Measurements from ENCODE around the gene ANTXR1. TPM values are rescaled to one million over a fixed set of nuclear protein-coding genes. Genes with fewer than 3 reads are reported as not detected.

Gene ANTXR1
- total RNA-seq, 1 donor from 2014 or later = 38.1 TPM

DNA sequence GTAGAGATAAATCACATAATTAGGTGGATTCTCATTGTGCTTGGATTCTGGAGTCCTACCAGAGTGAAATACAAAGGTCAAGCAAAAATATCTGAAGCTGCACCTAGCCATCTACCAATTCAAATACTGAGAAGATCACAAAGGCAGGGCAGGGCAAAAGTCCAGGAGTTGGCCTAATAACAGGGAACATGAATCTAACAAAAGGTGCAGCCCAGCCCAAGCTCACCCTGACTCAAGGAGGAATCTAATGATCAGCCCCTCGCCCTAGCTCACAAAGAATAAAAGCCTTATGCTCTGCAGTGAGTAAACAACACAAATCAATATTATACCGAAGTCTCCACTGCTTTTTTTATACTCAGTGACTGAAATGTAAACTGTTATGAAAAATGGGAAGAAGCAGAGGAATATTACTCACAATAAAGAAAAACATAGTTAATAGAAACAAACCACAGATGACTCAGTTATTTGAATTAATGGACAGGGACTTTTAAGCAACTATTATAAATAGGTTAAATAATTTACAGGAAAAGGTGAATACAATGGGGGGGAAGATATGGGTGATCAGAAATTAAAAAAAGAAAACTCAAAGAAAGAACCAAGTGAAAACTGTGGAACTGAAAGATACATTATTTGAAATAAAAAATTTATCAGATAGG is 49.5 kb downstream of the ANTXR1 start:
- intact Hi-C loops (cut with DNase I) = no loop called here
- no peak for DNase-seq (ENCODE audit: low spot score)

DNA sequence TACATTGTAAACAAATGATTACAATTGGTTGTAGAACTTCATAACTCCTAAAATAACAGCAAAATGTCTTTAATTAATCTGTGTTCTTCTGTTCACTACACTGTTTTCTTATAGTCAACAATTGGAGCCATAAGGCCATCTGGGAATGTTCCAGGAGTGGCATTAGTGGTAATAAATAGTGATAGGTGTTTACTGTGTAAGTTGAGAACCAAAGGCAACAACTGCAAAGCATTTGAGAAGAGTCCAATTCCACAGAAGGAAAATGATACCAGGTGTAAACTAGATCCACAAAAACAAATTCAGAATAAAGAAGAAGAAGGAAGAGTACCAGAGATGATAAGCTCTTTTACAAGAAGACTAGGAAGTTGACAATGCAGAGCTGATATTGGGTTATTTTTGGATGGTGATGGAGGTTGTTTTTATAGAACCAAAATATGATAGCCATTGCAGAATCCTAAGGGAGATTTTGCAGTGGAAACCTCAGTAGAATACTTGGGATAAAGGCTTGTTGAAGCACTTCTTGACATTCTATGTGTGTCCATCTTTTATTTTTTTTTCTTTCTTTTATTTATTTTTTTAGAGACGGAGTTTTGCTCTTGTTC is 52.9 kb downstream of the ANTXR1 start:
- intact Hi-C loops (cut with DNase I) = no loop called here
- DNase-seq (ENCODE audit: low spot score) = no peak

- intact Hi-C loops (cut with DNase I) = no loop called here
- no peak for DNase-seq (ENCODE audit: low spot score)
These were observed 54.1 kb downstream of the ANTXR1 start for GRCh38 chr2:69067026-69067630.

- intact Hi-C loops (cut with DNase I) = no loop called here
- no peak for DNase-seq (ENCODE audit: low spot score)
These were observed 54.9 kb downstream of the ANTXR1 start for GRCh38 chr2:69067866-69068265.

- no peak for DNase-seq (ENCODE audit: low spot score)
- intact Hi-C loops (cut with DNase I) = no loop called here
These were observed 58.0 kb downstream of the ANTXR1 start for GRCh38 chr2:69070969-69071368.

- intact Hi-C loops (cut with DNase I) = no loop called here
- no peak for DNase-seq (ENCODE audit: low spot score)
These were observed 61.1 kb downstream of the ANTXR1 start for GRCh38 chr2:69073928-69074570.

DNA sequence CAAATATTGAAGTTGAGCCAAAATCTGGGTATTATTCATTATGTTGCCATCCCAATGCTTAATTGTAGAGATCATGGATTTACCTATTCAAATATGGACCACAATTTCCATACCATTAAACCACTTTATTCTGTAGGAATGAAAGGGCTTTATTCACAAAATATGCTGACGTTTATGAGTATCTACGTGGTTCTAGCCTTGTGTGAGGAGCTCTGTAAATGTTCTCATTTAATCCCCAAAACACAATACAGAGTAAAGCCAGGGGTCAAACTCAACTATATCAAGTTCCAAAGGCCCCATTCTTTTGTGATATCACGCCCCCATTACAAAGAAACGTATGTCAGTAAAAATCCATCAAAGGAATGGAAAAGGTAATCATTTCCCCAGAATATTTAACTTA is 61.9 kb downstream of the ANTXR1 start:
- DNase-seq (ENCODE audit: low spot score) = no peak
- intact Hi-C loops (cut with DNase I) = no loop called here

- DNase-seq (ENCODE audit: low spot score) = no peak
- intact Hi-C loops (cut with DNase I) = no loop called here
These were observed 62.5 kb downstream of the ANTXR1 start for GRCh38 chr2:69075486-69075885.

DNA sequence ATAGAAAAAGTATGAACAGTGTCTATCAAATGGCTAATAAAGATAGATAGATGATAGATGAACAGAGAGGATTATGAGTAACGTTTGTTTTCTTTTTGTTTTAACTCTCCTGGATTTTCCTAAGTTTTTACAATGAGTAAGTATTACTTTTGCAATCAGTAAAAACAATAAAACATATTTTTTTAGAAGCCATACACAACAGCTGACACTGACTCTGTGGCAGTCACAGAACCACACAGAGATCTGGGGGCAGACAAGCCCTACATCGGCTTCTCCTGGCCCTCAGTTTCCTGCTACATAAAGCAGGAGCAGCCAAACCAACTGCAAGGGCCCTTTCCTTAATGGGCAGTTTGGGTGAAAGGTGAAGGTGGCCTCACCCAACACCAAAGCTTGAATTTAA is 63.6 kb downstream of the ANTXR1 start:
- intact Hi-C loops (cut with DNase I) = no loop called here
- no peak for DNase-seq (ENCODE audit: low spot score)

DNA sequence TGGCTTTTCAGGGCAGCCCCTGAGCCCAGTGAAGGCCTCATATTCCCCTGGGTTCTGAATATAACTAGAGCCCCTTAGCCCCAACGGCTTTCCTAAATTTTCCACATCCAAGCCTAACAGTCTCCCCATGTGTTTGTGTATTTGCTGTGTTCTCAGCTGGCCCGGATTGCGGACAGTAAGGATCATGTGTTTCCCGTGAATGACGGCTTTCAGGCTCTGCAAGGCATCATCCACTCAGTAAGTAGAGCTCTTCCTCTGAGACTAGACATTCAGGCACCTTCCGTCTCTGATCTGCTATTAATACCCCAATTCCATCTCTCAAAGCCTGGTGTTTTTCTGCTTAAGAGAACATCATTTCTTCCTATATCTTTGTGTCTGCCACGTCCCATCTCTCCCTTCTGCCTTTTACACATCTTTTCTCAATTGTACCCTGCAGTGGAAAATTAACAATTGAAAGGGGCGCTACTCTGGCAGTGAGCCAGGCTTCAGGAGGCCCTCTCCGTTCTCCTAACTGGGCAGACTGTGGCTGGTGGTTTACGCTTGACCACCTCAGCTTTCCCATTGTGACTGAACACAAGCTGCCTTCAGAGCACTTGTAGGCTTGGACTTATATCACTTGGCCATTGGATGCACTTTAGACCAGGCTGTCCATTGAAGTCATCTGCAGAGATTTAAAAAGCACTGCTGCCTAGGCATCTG is 64.4 kb downstream of the ANTXR1 start:
- DNase-seq (ENCODE audit: low spot score) = no peak
- intact Hi-C loops (cut with DNase I) = no loop called here

DNA sequence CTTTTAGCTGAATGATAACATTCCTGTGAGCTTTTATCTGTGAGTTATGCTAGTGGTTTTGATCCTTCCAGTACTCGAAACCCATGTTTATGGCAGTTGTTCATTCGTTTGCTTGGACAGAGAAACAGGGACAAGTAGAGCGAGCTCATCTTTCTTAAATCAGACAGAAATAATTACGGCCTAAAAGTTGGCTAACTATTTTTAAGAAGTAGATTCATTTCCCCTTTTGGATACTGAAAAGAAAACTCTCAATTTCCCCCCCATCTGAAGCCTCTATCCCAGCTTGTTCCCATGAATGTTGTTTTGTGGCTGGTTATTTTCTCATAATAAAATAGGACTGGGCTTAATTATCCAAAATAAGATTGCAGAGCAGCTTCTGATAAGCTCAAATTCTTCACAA is 67.1 kb downstream of the ANTXR1 start:
- no peak for DNase-seq (ENCODE audit: low spot score)
- intact Hi-C loops (cut with DNase I) = loop anchor here (5.0 kb wide), 1 partner anchor 82 kb away; no protein-coding TSS in a partner anchor

DNA sequence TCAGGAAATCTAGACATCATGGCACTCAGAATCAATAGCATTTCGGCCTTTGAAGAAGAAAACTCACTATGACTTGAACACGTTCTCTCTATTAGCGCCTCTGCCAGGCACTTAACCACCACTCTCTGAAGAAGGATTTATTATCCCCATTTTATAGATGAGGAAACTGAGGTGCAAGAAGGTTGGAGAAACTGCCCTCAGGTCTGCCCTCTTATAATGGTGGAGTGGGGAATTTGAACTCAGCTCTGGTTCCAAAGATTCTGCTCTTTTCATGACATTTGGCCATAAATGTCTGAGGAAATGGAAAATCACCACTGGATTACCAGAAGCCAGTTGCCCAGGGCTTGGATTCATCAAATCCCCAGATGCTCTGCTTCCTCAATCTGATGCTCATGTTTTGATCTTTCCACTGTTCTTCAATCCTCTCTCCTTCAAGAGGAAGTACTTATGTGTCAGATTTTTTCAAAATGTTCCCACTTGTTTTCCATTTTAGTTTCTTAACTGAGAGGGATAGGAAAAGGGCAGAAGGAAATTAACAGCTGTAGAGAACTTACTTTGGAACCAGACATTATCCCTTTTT is 68.1 kb downstream of the ANTXR1 start:
- intact Hi-C loops (cut with DNase I) = loop anchor here (5.0 kb wide), 1 partner anchor 81 kb away; no protein-coding TSS in a partner anchor
- no peak for DNase-seq (ENCODE audit: low spot score)

- intact Hi-C loops (cut with DNase I) = loop anchor here (5.0 kb wide), 1 partner anchor 81 kb away; no protein-coding TSS in a partner anchor
- DNase-seq (ENCODE audit: low spot score) = no peak
These were observed 68.8 kb downstream of the ANTXR1 start for GRCh38 chr2:69081757-69082156.

GRCh38 chr2:69082430-69082997 is 69.5 kb downstream of the ANTXR1 start:
- DNase-seq (ENCODE audit: low spot score) = no peak
- intact Hi-C loops (cut with DNase I) = loop anchor here (5.0 kb wide), 1 partner anchor 80 kb away; no protein-coding TSS in a partner anchor

- intact Hi-C loops (cut with DNase I) = loop anchor here (5.0 kb wide), 1 partner anchor 79 kb away; no protein-coding TSS in a partner anchor
- DNase-seq (ENCODE audit: low spot score) = no peak
These were observed 70.3 kb downstream of the ANTXR1 start for GRCh38 chr2:69083235-69083748.

GRCh38 chr2:69084492-69084891 is 71.5 kb downstream of the ANTXR1 start:
- intact Hi-C loops (cut with DNase I) = loop anchor here (5.0 kb wide), 1 partner anchor 78 kb away; no protein-coding TSS in a partner anchor
- DNase-seq (ENCODE audit: low spot score) = no peak

- no peak for DNase-seq (ENCODE audit: low spot score)
- intact Hi-C loops (cut with DNase I) = no loop called here
These were observed 73.5 kb downstream of the ANTXR1 start for GRCh38 chr2:69086466-69086865.

DNA sequence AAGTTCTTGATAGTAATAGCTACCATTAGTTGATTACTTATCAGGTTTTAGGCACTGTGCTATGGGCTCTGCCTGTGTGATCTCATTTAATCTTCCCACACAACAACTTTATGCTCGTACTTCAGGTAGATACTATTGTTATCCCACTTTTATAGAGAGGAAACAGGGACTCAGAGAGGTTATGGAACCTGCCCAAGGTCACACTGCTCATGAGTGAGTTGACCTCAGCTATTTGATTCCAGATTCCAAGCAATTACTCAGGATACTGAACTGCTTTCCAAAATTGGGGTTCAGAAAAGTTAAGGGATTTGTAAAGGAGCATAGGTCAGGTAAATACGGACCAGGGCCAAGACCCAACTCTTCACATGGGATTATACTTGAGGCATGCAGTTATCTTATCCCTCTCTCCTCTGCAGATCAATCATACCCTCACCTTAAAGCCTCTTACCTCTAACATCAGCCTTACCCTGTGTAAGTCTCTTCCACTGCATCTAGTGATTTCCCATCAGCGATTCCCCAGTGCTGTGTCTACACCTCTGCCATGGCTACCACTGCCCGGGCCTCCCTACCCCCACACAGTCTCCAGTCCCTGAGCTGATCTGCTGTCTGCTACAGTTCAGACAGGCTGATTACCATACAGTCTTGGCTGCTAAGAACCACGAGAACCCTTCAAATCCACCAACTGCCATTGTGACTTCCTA is 74.4 kb downstream of the ANTXR1 start:
- intact Hi-C loops (cut with DNase I) = no loop called here
- DNase-seq (ENCODE audit: low spot score) = no peak

Data from cardiac septum (tissue), 1 donor.